K562 (cell line): Measurements from ENCODE around the gene RHOBTB3. TPM values are rescaled to one million over a fixed set of nuclear protein-coding genes. Genes with fewer than 3 reads are reported as not detected.

ENCODE experiments used
- ATAC-seq: fragments of 200-7000 bp; cut with Tn5 transposase; 3 replicates; pipeline ENCODE4 v1.9.1; 2020; ENCODE audit warnings: moderate library complexity
- BruUV-seq: library from RNA; stranded (reverse); fragments of 400-500 nt; replicated peaks from 2 replicates; lab custom pipeline; 2021; lab: Mats Ljungman, UMichigan
- CTCF ChIA-PET: fragments of 300-600 bp; formaldehyde crosslinking; extraction: SDS; loops from one replicate; lab custom pipeline; 2021; ENCODE audit warnings: low intra/inter-chr PET ratio; lab: Yijun Ruan, JAX
- POLR2A ChIA-PET: fragments of 300-600, 350-650 bp; sonication (Branson Sonifier 250); formaldehyde crosslinking; extraction: SDS; loops from one replicate; lab custom pipeline; 2021; ENCODE audit warnings: antibody characterized with exemption, inconsistent platforms; lab: Yijun Ruan, JAX
- DNase-seq, 4 experiments: peaks; one replicate each; pipeline versions ENCODE4 v3.0.0 to v3.0.0-alpha.2; 2011 to 2018; ENCODE audit warnings: low spot score in 3 of 4, mixed read lengths in 3 of 4; ENCODE audit errors: extremely low read depth in 1 of 4
- FAIRE-seq: peaks from 2 replicates; lab custom pipeline; 2011; peaks lifted over from hg19 to GRCh38; lab: Jason Lieb, UNC
- H2AFZ ChIP-seq: 2 replicates; pipeline ENCODE4 v1.6.0; 2011; ENCODE audit warnings: low read depth, low read length, control low read depth, inconsistent platforms
- H3K27ac ChIP-seq: fragments of 200-600 bp; 3 replicates; pipeline ENCODE4 v1.8.0; 2011; ENCODE audit warnings: low read depth, mild to moderate bottlenecking, control low read depth, inconsistent platforms, low read length, moderate library complexity, mixed read lengths; ENCODE audit errors: extremely low read depth
- H3K27me3 ChIP-seq, 2 experiments: fragments of 300-600 bp in 1 of 2; 2 replicates in 1 of 2; 3 replicates in 1 of 2; pipeline versions ENCODE4 v1.6.0 to v1.8.0; 2011; ENCODE audit warnings: inconsistent platforms in 2 of 2, low read length in 2 of 2, mild to moderate bottlenecking in 1 of 2, mixed read lengths in 1 of 2, moderate library complexity in 1 of 2; ENCODE audit not compliant: control insufficient read depth in 2 of 2, insufficient read depth in 2 of 2
- H3K36me3 ChIP-seq: fragments of 300-600 bp; 3 replicates; pipeline ENCODE4 v1.8.0; 2011; ENCODE audit warnings: mild to moderate bottlenecking, low read length, inconsistent platforms; ENCODE audit not compliant: control insufficient read depth, insufficient read depth
- H3K4me1 ChIP-seq, 2 experiments: fragments of 200-600 bp in 1 of 2; replicated peaks in 1 of 2; 2 replicates in 1 of 2; 3 replicates in 1 of 2; pipeline versions ENCODE4 v1.5.1 to v1.8.0; 2011; ENCODE audit warnings: inconsistent platforms in 2 of 2, low read length in 2 of 2, mild to moderate bottlenecking in 1 of 2, mixed read lengths in 1 of 2, moderate library complexity in 1 of 2; ENCODE audit not compliant: control insufficient read depth in 2 of 2, insufficient read depth in 2 of 2
- H3K4me2 ChIP-seq: 2 replicates; pipeline ENCODE4 v1.6.1; 2011; ENCODE audit warnings: low read length, control low read depth, inconsistent platforms, mixed read lengths; ENCODE audit not compliant: insufficient read depth
- H3K4me3 ChIP-seq: fragments of 200-600 bp; sonication (generic), shearing (Covaris generic); 2 replicates; pipeline ENCODE4 v1.5.1; 2016; ENCODE audit warnings: control low read depth, inconsistent platforms
- H3K79me2 ChIP-seq: fragments of 200-600 bp; 3 replicates; pipeline ENCODE4 v1.8.0; 2011; ENCODE audit warnings: low read length, inconsistent platforms; ENCODE audit not compliant: control insufficient read depth, insufficient read depth
- H3K9ac ChIP-seq, 2 experiments: 2 replicates each; pipeline versions ENCODE4 v1.6.0 to v1.6.1; 2011; ENCODE audit warnings: low read depth in 2 of 2, low read length in 2 of 2, control low read depth in 1 of 2, inconsistent platforms in 1 of 2, mild to moderate bottlenecking in 1 of 2, mixed read lengths in 1 of 2; ENCODE audit not compliant: insufficient read depth in 1 of 2
- H3K9me1 ChIP-seq: one replicate; pipeline ENCODE4 v1.6.0; 2011; ENCODE audit warnings: inconsistent platforms, mild to moderate bottlenecking, low read length, moderate library complexity; ENCODE audit not compliant: control insufficient read depth, insufficient read depth
- H3K9me3 ChIP-seq: replicated peaks from 2 replicates; pipeline ENCODE4 v1.5.1; 2011; ENCODE audit warnings: low read depth, low read length, inconsistent platforms; ENCODE audit not compliant: control insufficient read depth, insufficient read depth
- H4K20me1 ChIP-seq: replicated peaks from 2 replicates; pipeline ENCODE4 v1.6.1; 2011; ENCODE audit warnings: low read length, inconsistent platforms, mixed read lengths; ENCODE audit not compliant: control insufficient read depth, insufficient read depth
- BHLHE40 ChIP-seq: IDR thresholded peaks from 2 replicates; pipeline ENCODE4 v1.6.1; 2011; ENCODE audit warnings: low read length, improper control_type of control experiment
- GABPB2 ChIP-seq: fragments of 250-450 bp; sonication (Bioruptor Pico); conservative IDR thresholded peaks from 2 replicates; pipeline ENCODE4 v1.5.1; 2021; ENCODE audit warnings: mild to moderate bottlenecking
- GMEB1 ChIP-seq: fragments of 250-450 bp; sonication (Bioruptor Pico); IDR thresholded peaks from 2 replicates; pipeline ENCODE4 v1.4.0; 2020; ENCODE audit warnings: mild to moderate bottlenecking
- MEF2A ChIP-seq: IDR thresholded peaks from 2 replicates; pipeline ENCODE4 v1.6.1; 2011; ENCODE audit warnings: low read depth, mild to moderate bottlenecking, low read length, moderate library complexity; ENCODE audit not compliant: control insufficient read depth
- PRPF4 ChIP-seq: fragments of 200-400 bp; formaldehyde crosslinking; IDR thresholded peaks from one replicate; pipeline ENCODE4 v1.6.1; 2017; ENCODE audit warnings: low read length, low read depth, mild to moderate bottlenecking; ENCODE audit not compliant: insufficient read depth, poor library complexity, severe bottlenecking
- RBFOX2 ChIP-seq: fragments of 200-400 bp; formaldehyde crosslinking; IDR thresholded peaks from 2 replicates; pipeline ENCODE4 v1.6.1; 2017; ENCODE audit warnings: low read depth, mild to moderate bottlenecking, low read length, moderate library complexity
- SMAD4 ChIP-seq: fragments of 250-450 bp; sonication (Bioruptor Pico); conservative IDR thresholded peaks from 2 replicates; pipeline ENCODE4 v1.8.0; 2021; ENCODE audit warnings: inconsistent platforms, mild to moderate bottlenecking, moderate library complexity
- TGIF2 ChIP-seq: sonication (generic); formaldehyde crosslinking; IDR thresholded peaks from 2 replicates; pipeline ENCODE4 v1.8.1; 2022; ENCODE audit warnings: mild to moderate bottlenecking, missing genetic modification reagents, moderate library complexity
- ZBTB2 ChIP-seq: fragments of 450-650 bp; IDR thresholded peaks from 2 replicates; pipeline ENCODE4 v1.6.1; 2016; ENCODE audit warnings: antibody characterized with exemption
- ZHX1 ChIP-seq: fragments of 150-350 bp; conservative IDR thresholded peaks from 2 replicates; pipeline ENCODE4 v1.6.1; 2014; ENCODE audit warnings: low read length
- WGBS: fragments of 100-300 bp; shearing (Covaris generic); methylation state at CpG from one replicate; pipeline ENCODE4 v1.1.6; 2016; ENCODE audit warnings: low coverage, mixed read lengths; ENCODE audit not compliant: insufficient coverage; ENCODE audit errors: missing lambda C conversion rate; 5-methylcytosine and 5-hydroxymethylcytosine counted together
- in situ Hi-C: fragments of 300-500 bp; cut with MboI; formaldehyde crosslinking; loops from 4 replicates; pipeline ENCODE4 v1.15.0; 2018; ENCODE audit warnings: inconsistent platforms, mixed read lengths
- intact Hi-C: fragments of 100-400 bp; cut with micrococcal nuclease; formaldehyde crosslinking; loops from 2 replicates; pipeline ENCODE4 v1.14.2; 2022
- polyA plus RNA-seq, 8 experiments: library from polyadenylated mRNA; depleted of rRNA in 4 of 8; stranded (reverse) in 5 of 8; unstranded in 3 of 8; fragments of >200 nt; fragmentation: Nextera tagmentation in 2 of 8; fragmentation: Illumina TruSeq in 1 of 8; extraction: Ambion mirVana in 2 of 8; extraction: Trizol in 1 of 8; gene quantifications; 2 replicates each; pipeline versions ENCODE4 v1.2.1 to v1.2.3, GENCODE V29; 2011 to 2014; ENCODE audit warnings: inconsistent platforms in 1 of 8, missing spikeins in 1 of 8
- total RNA-seq, 7 experiments: library from RNA; depleted of rRNA in 6 of 7; stranded (reverse); fragments of >200 nt in 6 of 7; fragmentation: Illumina TruSeq in 2 of 7; extraction: Trizol in 2 of 7; gene quantifications; 2 replicates each; pipeline versions ENCODE4 v1.2.1 to v1.2.3, GENCODE V29; 2011 to 2021; ENCODE audit warnings: low replicate concordance in 1 of 7

The RHOBTB3 gene
- total and polyA plus RNA-seq, 9 of the 15 experiments (the other 6 are each of a cell fraction or from before 2014, with no cell fraction given): 39.7 to 143 (median 115) TPM

GRCh38 chr5:95684361-95684760 lies 46.8 kb upstream of the RHOBTB3 start (continued):
- no peak for TF ChIP-seq RBFOX2
- no peak for TF ChIP-seq SMAD4 (CRISPR knock-in tag)
- TF ChIP-seq GMEB1 (CRISPR knock-in tag): no peak
- TF ChIP-seq TGIF2: no peak
- TF ChIP-seq ZHX1: no peak
- TF ChIP-seq BHLHE40: no peak
- TF ChIP-seq PRPF4: no peak

DNA sequence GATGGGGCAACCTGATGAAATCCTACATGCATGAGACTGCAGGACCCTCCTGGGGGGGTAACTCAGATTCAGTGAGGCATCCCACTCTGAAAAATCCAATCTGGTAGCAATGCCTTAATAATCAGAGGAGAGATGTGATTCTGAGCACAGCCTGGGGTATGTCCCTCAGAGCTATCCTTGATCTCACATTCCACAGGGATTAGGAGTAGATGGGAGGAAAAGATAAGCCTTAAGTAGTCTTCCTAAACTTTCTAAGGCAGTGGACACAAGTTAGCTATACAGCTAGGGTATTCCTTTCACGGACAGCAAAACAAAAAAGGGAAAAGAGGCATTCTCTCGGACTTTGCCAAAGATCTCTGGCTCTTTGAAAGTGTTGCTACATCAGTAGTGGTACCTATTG lies 44.5 kb upstream of the RHOBTB3 start:
- H3K79me2 ChIP-seq: no peaks in the 10 kb centered on the region
- FAIRE-seq: no peak
- H3K4me1 ChIP-seq: no peaks in the 10 kb centered on the region
- no peak overlapping the region for H3K9ac ChIP-seq
- BruUV-seq: no TSS peak
- TF ChIP-seq MEF2A (no peak), GABPB2 (CRISPR knock-in tag) (no peak), ZBTB2 (0 out of 2 replicates have a peak, but pooled peaks have one; percentile 18)
- in situ Hi-C loops (no loop called here), intact Hi-C loops (no loop called here)
- no peaks in the 10 kb centered on the region for H3K36me3 ChIP-seq
- no peaks in the 10 kb centered on the region for H3K9me1 ChIP-seq
- 4% methylated on average over 2 of the region's 2 CpGs for WGBS
- H3K4me2 ChIP-seq: no peak overlapping the region
- H3K9me3 ChIP-seq: no peaks in the 10 kb centered on the region
- ChIA-PET CTCF (no interaction called here), POLR2A (interaction anchor here (0.6 to 1.1 kb wide), 2 partner anchors 16 to 40 kb away, joined by 3 read pairs; no protein-coding TSS in a partner anchor)
- H4K20me1 ChIP-seq: no peaks in the 10 kb centered on the region
- no peak overlapping the region for H3K4me3 ChIP-seq
- no peak overlapping the region for H2AFZ ChIP-seq
- DNase-seq: no peak
- H3K27me3 ChIP-seq: no peaks in the 10 kb centered on the region
- H3K27ac ChIP-seq: no peak overlapping the region
- no peak for ATAC-seq
